Measurements from ENCODE around the gene SHISAL2B. TPM values are rescaled to one million over a fixed set of nuclear protein-coding genes. Genes with fewer than 3 reads are reported as not detected.
A peak's percentile ranks its signal among the peaks of the same experiment; 100 is the strongest.
"Not testable (repeated sequence)": the region's sequence is repeated elsewhere in the genome, so short reads cannot be mapped to it uniquely, and the experiment has no call there.

Gene SHISAL2B
- total RNA-seq, 2 experiments from 2014 or later = not detected

DNA sequence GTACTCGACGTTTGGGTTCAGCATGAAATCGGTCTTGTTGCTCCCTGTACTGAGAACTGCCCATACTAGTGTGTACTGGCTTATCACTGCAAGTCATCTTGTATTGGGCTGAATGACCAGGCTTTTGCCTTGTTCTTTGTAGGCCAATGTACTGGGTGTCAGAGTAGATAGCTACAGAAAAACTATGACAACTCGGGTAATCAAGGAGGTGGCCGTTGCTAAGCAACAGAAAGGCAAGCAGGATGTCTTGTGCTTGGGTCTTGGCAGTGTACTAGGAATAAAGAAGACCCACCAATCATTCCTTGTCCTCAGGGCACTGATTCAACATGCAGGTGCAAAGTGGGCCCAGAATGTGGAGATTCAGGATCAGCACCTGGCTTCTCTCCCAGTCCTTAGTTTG lies 11.9 kb upstream of the SHISAL2B start:
- ATAC-seq (no peak), DNase-seq (no peak)
- CTCF ChIA-PET = no interaction called here
- Mint-ChIP-seq H3K27me3 (peaks cover 5% of the 10 kb centered on the region), H3K4me1 (no peaks in the 10 kb centered on the region), H3K27ac (no peak overlapping the region), H3K36me3 (no peaks in the 10 kb centered on the region), H3K4me3 (no peak overlapping the region), H3K9me3 (ENCODE audit: low read depth) (no peaks in the 10 kb centered on the region)

DNA sequence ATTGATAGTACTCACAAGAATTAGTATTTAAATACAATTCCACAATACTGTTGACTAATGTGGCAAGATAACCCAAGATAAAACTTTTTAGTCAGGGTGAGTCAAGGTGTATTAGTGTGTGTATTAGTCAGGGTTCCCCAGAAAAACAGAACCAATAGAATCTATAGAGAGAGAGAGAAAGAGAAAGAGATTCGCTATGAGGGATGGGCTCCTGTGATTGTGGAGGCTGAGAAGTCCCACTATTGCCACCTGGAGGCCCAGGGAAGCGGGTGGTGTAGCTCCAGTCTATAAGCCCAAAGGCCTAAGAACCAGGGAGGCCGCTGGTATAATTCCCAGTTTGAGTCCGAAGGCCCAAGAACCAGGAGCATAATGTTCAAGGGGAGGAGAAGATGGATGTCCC lies 10.0 kb upstream of the SHISAL2B start:
- Mint-ChIP-seq H3K9me3 (ENCODE audit: low read depth) (no peaks in the 10 kb centered on the region), H3K4me1 (no peaks in the 10 kb centered on the region), H3K27ac (no peak overlapping the region), H3K27me3 (peaks cover 5% of the 10 kb centered on the region), H3K36me3 (no peaks in the 10 kb centered on the region), H3K4me3 (no peak overlapping the region)
- DNase-seq (no peak), ATAC-seq (no peak)
- CTCF ChIA-PET = interaction anchor here (1.2 kb wide), 1 partner anchor 104 kb away, joined by 3 read pairs; no protein-coding TSS in a partner anchor

DNA sequence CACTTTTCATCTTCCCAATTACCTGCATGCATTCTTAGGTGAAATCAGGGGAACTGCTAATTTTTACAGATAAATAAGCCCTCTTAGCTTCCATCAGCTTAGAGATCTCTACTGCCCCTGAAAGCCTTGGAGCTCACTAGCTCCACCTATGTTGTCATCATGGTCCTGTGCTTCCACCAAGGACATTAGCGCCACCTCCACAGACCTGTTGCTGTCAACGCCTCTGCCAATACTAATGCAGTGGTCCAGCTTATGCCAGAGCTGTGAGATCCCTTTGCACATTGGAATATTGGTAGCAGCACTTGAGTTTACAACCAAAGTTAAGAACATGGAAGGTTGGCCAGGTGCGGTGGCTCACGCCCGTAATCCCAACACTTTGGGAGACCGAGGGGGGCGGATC lies 7.7 kb upstream of the SHISAL2B start:
- H3K4me1 Mint-ChIP-seq = no peaks in the 10 kb centered on the region
- no peaks in the 10 kb centered on the region for H3K9me3 Mint-ChIP-seq (ENCODE audit: low read depth)
- no peaks in the 10 kb centered on the region for H3K36me3 Mint-ChIP-seq
- peaks cover 12% of the 10 kb centered on the region for H3K27me3 Mint-ChIP-seq
- no peak overlapping the region for H3K4me3 Mint-ChIP-seq
- DNase-seq (no peak), ATAC-seq (no peak)
- CTCF ChIA-PET = interaction anchor here (1.7 kb wide), 1 partner anchor 48 kb away, joined by 3 read pairs; no protein-coding TSS in a partner anchor
- H3K27ac Mint-ChIP-seq = no peak overlapping the region

DNA sequence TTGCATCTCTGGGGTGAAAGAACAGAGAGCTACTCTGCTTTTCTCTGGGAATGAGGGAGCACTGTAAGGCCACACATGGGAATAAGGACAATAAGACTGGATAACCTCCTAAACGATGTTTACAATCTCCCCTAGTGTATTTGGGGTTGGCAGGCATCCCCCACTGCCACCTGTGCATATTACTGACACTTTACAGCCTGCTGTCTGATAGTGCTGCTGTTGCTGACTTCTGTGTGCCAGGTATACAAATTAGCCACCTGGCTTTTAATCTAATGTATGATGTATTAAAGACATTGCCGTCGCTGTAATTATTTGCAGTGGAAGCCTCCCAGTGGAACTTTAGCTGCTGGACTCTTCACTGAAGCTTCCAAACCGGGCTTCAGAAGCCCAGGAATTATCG lies 4.4 kb upstream of the SHISAL2B start:
- ATAC-seq = no peak
- H3K27me3 Mint-ChIP-seq = peaks cover 28% of the 10 kb centered on the region
- CTCF ChIA-PET = interaction anchor here (1.2 kb wide), 1 partner anchor 125 kb away, joined by 3 read pairs; no protein-coding TSS in a partner anchor

DNA sequence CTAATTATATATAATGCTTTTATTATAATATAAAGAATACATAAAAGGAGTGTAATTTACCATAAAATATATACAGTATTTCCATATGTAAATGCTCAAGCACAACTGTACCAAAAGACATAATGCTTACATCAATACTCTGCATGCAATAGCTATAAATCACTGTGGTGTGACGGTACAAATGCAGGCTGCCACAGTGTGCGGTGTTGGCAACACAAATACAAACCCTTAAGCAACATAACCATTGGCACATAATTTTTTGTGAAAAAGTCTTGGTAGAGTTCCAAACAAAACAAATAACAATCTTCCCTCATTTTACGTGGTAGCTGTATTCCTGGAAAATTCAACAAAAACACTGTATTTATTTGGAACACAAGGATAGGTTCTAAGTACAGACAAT lies 1.9 kb upstream of the SHISAL2B start:
- no peak overlapping the region for H3K27ac Mint-ChIP-seq
- DNase-seq (no peak), ATAC-seq (no peak)
- CTCF ChIA-PET = no interaction called here
- H3K27me3 Mint-ChIP-seq = peaks cover 43% of the 10 kb centered on the region
- H3K9me3 Mint-ChIP-seq (ENCODE audit: low read depth) = no peaks in the 10 kb centered on the region
- no peak overlapping the region for H3K4me3 Mint-ChIP-seq
- no peaks in the 10 kb centered on the region for H3K36me3 Mint-ChIP-seq
- H3K4me1 Mint-ChIP-seq = peaks cover 5% of the 10 kb centered on the region

More for the DNA sequence above, 4.4 kb upstream of the SHISAL2B start:
- H3K36me3 Mint-ChIP-seq = no peaks in the 10 kb centered on the region
- H3K4me3 Mint-ChIP-seq = no peak overlapping the region
- H3K4me1 Mint-ChIP-seq = peaks cover 5% of the 10 kb centered on the region
- no peaks in the 10 kb centered on the region for H3K9me3 Mint-ChIP-seq (ENCODE audit: low read depth)
- no peak overlapping the region for H3K27ac Mint-ChIP-seq
- no peak for DNase-seq

DNA sequence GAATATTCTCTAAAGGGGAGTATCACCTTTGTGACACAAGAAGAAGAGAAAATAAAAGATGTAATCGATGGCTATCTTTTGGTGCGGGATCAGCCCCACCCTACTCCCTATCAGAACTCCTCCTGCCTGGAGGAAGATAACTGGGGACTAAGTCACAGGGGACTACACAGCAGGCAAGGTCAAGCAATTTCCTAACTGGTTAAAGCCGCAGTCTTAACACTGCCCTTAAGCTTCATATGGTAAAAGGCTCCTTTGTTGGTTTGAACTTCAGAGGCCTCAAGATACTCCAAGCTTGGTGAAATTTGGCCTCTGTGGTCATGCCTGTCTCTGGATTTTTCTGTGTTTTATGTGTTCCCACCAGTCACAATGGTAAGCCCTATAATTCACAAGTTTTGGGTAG lies 1.3 kb upstream of the SHISAL2B start:
- H3K9me3 Mint-ChIP-seq (ENCODE audit: low read depth) = no peaks in the 10 kb centered on the region
- no peak overlapping the region for H3K27ac Mint-ChIP-seq
- ATAC-seq (no peak), DNase-seq (no peak)
- H3K4me3 Mint-ChIP-seq = no peak overlapping the region
- H3K36me3 Mint-ChIP-seq = no peaks in the 10 kb centered on the region
- H3K27me3 Mint-ChIP-seq = peaks cover 49% of the 10 kb centered on the region
- peaks cover 5% of the 10 kb centered on the region for H3K4me1 Mint-ChIP-seq
- CTCF ChIA-PET = no interaction called here

DNA sequence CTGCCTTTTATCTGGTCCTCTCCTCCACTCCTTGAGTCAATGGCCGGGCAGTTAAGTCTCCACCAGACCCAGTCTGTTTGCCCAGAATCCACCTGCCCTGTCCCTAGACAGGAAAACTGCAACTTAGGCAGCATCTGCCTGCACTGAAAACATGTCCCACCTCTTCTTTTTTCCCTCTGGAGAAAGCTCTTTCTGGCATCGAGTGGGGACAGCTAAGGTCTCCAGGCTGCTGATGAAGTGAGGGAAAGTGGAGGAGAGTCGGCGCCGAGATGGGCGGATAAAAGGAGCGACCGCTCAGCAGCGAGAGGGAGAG lies 243 bp upstream of the SHISAL2B start:
- Mint-ChIP-seq H3K27me3 (peaks cover 49% of the 10 kb centered on the region), H3K27ac (no peak overlapping the region)
- CTCF ChIA-PET = no interaction called here

DNA sequence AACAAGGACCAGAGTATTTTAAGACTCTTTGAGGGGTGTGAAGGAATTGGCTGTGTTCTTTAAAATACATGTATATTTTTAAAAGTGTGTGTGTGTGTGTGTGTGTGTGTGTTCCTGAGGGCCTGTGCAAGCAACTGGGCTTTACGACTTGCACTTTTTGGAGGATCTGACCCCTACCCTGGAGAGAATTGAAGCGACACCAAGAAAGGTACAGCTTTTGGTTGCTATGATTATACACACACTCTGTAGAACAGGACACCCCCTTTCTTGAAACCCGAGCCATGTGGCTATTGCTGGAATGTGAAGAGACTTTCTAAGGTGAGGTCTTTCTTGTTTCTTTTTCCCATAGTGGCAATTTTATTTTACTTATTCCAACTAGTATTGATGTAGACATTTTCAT lies 988 bp downstream of the SHISAL2B start:
- ATAC-seq = no peak
- CTCF ChIA-PET = no interaction called here
- Mint-ChIP-seq H3K27ac (no peak overlapping the region), H3K9me3 (ENCODE audit: low read depth) (no peaks in the 10 kb centered on the region), H3K36me3 (no peaks in the 10 kb centered on the region), H3K4me1 (peaks cover 5% of the 10 kb centered on the region), H3K27me3 (peaks cover 52% of the 10 kb centered on the region), H3K4me3 (no peak overlapping the region)
- DNase-seq = no peak

More for the DNA sequence above, 243 bp upstream of the SHISAL2B start:
- DNase-seq = no peak
- peak overlapping the region; percentile 16 for H3K4me3 Mint-ChIP-seq
- no peak for ATAC-seq
- H3K9me3 Mint-ChIP-seq (ENCODE audit: low read depth) = no peaks in the 10 kb centered on the region
- H3K36me3 Mint-ChIP-seq = no peaks in the 10 kb centered on the region
- H3K4me1 Mint-ChIP-seq = peaks cover 5% of the 10 kb centered on the region

DNA sequence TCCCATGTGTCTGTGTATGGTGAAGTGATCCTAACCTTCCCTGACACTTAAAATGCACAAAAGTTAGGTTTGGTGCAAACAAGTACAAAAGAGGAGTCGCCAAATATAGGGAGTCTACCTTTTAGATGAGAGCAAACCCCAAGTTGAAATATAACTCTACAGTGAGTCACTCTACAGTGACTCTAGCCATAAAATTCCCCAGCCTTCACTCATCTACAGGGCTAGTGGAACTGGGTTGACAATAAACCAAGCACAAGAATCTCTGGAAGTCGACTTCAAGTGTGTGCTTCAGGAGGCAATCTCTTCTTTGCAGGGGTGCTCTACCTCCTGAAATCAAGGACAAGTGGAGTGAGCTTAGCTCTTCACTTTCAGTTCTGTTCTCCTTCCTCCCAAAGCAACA lies 3.3 kb downstream of the SHISAL2B start:
- Mint-ChIP-seq H3K9me3 (ENCODE audit: low read depth) (peaks cover 3% of the 10 kb centered on the region), H3K4me3 (no peak overlapping the region), H3K27me3 (peaks cover 49% of the 10 kb centered on the region), H3K27ac (no peak overlapping the region), H3K4me1 (peaks cover 5% of the 10 kb centered on the region), H3K36me3 (no peaks in the 10 kb centered on the region)
- CTCF ChIA-PET = no interaction called here
- ATAC-seq (no peak), DNase-seq (no peak)

DNA sequence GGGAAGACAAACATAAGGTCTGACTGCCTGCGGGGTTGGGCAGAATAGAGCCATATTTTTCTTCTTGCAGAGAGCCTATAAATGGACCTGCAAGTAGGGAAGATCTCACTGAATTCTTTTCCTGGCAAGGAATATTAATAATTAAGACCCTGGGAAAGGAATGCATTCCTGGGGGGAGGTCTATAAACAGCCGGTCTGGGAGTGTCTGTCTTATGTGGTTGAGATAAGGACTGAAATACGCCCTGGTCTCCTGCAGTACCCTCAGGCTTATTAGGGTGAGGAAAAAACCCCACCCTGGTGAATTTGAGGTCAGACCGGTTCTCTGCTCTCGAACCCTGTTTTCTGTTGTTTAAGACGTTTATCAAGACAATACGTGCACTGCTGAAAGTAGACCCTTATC lies 6.1 kb downstream of the SHISAL2B start:
- H3K36me3 Mint-ChIP-seq = not testable (repeated sequence)

DNA sequence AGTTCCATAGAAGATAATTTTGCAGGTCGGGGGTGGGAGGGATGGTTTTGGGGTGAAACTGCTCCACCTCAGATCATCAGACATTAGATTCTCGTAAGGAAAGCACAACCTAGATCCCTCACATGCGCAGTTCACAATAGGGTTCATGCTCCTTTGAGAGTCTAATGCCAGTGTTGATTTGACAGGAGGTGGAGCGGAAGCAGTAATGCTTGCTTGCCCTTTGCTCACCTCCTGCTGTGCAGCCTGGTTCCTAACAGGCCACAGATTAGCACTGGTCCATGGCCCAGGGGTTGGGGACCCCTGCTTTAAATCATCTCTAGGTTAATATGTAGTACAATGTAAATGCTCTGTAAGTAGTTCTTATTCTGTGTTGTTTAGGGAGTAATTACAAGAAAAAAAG lies 10.5 kb downstream of the SHISAL2B start:
- ATAC-seq (no peak), DNase-seq (no peak)
- no peaks in the 10 kb centered on the region for H3K4me1 Mint-ChIP-seq
- H3K36me3 Mint-ChIP-seq = no peaks in the 10 kb centered on the region
- H3K27me3 Mint-ChIP-seq = peaks cover 24% of the 10 kb centered on the region
- H3K27ac Mint-ChIP-seq = no peak overlapping the region
- no peak overlapping the region for H3K4me3 Mint-ChIP-seq
- CTCF ChIA-PET = no interaction called here
- peaks cover 3% of the 10 kb centered on the region for H3K9me3 Mint-ChIP-seq (ENCODE audit: low read depth)

More for the DNA sequence above, 6.1 kb downstream of the SHISAL2B start:
- ATAC-seq; H3K4me3 Mint-ChIP-seq; H3K4me1 Mint-ChIP-seq; CTCF ChIA-PET; DNase-seq; H3K27ac Mint-ChIP-seq; H3K9me3 Mint-ChIP-seq (ENCODE audit: low read depth): not testable (repeated sequence)
- peaks cover 35% of the 10 kb centered on the region for H3K27me3 Mint-ChIP-seq

DNA sequence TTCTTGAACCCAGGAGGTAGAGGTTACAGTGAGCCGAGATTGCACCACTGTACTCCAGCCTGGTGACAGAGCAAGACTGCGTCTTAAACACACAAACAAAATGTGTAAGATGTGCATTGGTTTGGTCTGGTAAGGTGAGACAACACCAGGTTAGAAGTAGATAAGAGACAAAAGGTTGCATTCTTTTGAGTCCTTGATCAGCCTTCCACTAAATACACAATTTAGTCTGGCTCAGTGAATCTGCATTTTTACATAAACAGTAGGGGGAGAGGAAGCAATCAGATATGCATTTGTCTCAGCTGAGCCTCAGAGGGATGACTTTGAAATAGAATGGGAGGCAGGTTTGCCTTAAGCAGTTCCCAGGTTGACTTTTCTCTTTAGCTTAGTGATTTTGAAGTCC lies 15.8 kb downstream of the SHISAL2B start:
- DNase-seq; H3K4me3 Mint-ChIP-seq; H3K27ac Mint-ChIP-seq; CTCF ChIA-PET; H3K36me3 Mint-ChIP-seq; ATAC-seq; H3K4me1 Mint-ChIP-seq; H3K9me3 Mint-ChIP-seq (ENCODE audit: low read depth): not testable (repeated sequence)
- peaks cover 19% of the 10 kb centered on the region for H3K27me3 Mint-ChIP-seq

DNA sequence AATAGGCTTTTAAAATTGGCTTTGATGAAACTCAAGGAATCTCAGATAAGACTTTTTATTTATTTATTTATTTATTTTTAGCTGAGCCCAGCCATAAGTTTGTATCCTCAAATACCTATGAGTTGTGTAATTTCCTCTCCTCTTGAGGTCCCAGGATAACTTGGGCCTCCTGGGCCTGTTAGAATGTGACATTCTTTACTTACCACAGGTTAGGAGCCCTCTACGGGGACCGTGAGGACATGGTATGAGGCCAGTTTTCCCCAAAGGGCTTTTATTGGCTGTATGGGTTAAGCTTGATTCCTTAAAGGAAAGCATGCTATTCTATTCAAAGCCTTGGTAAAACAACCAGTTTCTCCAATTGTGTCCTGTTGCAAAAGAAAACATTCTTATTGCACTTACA lies 16.9 kb downstream of the SHISAL2B start:
- no peak overlapping the region for H3K4me3 Mint-ChIP-seq
- no peak for ATAC-seq
- no peaks in the 10 kb centered on the region for H3K4me1 Mint-ChIP-seq
- H3K9me3 Mint-ChIP-seq (ENCODE audit: low read depth) = no peaks in the 10 kb centered on the region
- H3K36me3 Mint-ChIP-seq = no peaks in the 10 kb centered on the region
- H3K27ac Mint-ChIP-seq = no peak overlapping the region
- CTCF ChIA-PET = no interaction called here
- H3K27me3 Mint-ChIP-seq = peaks cover 16% of the 10 kb centered on the region
- DNase-seq = no peak

DNA sequence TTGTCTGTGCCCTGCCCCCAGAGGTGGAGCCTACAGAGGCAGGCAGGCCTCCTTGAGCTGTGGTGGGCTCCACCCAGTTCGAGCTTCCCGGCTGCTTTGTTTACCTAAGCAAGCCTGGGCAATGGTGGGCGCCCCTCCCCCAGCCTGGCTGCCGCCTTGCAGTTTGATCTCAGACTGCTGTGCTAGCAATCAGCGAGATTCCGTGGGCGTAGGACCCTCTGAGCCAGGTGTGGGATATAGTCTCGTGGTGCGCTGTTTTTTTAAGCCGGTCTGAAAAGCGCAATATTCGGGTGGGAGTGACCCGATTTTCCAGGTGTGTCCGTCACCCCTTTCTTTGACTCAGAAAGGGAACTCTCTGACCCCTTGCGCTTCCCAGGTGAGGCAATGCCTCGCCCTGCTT lies 24.2 kb downstream of the SHISAL2B start:
- H3K36me3 Mint-ChIP-seq; H3K9me3 Mint-ChIP-seq (ENCODE audit: low read depth); H3K4me1 Mint-ChIP-seq; H3K27ac Mint-ChIP-seq; H3K27me3 Mint-ChIP-seq; CTCF ChIA-PET; H3K4me3 Mint-ChIP-seq; ATAC-seq; DNase-seq: not testable (repeated sequence)

DNA sequence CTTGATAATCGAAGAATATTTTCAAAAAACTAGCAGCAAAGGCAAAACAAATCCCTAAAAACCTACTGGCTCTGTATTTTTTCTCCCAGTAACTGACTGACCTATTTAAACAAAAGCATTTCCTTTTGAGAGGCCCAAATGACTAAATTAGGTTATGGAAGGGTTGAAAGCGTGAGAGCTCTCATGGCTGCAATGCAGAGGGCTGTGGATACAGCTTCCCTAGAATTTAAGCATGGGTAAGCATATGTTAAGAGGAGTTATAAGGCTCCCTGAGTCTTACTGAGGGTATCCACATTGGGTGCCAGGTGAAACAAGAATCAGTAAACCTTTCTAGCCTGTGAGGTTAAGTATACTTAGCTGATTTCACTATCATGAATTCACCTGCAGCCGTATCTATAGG lies 32.3 kb downstream of the SHISAL2B start:
- no peak for DNase-seq
- CTCF ChIA-PET = no interaction called here
- H3K4me1 Mint-ChIP-seq = peaks cover 3% of the 10 kb centered on the region
- no peak for ATAC-seq
- H3K27me3 Mint-ChIP-seq = no peaks in the 10 kb centered on the region
- no peak overlapping the region for H3K27ac Mint-ChIP-seq
- no peak overlapping the region for H3K4me3 Mint-ChIP-seq
- no peaks in the 10 kb centered on the region for H3K9me3 Mint-ChIP-seq (ENCODE audit: low read depth)
- H3K36me3 Mint-ChIP-seq = peaks cover 19% of the 10 kb centered on the region
